Endodermal cell (in vitro differentiated cells): ENCODE results near the gene ZBTB25. TPM values are rescaled to one million over a fixed set of nuclear protein-coding genes. Genes with fewer than 3 reads are reported as not detected.
A peak's percentile ranks its signal among the peaks of the same experiment; 100 is the strongest.

Experiments
- DNase-seq: peaks from one replicate; pipeline ENCODE4 v3.0.0-alpha.2; 2017
- H3K27ac ChIP-seq: 2 replicates; pipeline ENCODE4 v1.5.1; 2013; ENCODE audit warnings: mild to moderate bottlenecking, low read depth, low read length, moderate library complexity
- H3K27me3 ChIP-seq: 2 replicates; pipeline ENCODE4 v1.6.1; 2013; ENCODE audit warnings: mild to moderate bottlenecking, low read length, moderate library complexity; ENCODE audit not compliant: insufficient read depth, control insufficient read depth, poor library complexity, severe bottlenecking
- H3K36me3 ChIP-seq: 2 replicates; pipeline ENCODE4 v1.7.0; 2013; ENCODE audit warnings: mild to moderate bottlenecking, low read length, moderate library complexity; ENCODE audit not compliant: control insufficient read depth, insufficient read depth
- H3K4me1 ChIP-seq: one replicate; pipeline ENCODE4 v1.7.0; 2013; ENCODE audit warnings: low read length; ENCODE audit not compliant: control insufficient read depth, insufficient read depth
- H3K4me3 ChIP-seq: 2 replicates; pipeline ENCODE4 v1.5.1; 2013; ENCODE audit warnings: mild to moderate bottlenecking, low read length, moderate library complexity
- H3K9ac ChIP-seq: 2 replicates; pipeline ENCODE4 v1.6.1; 2013; ENCODE audit warnings: mild to moderate bottlenecking, low read length, moderate library complexity; ENCODE audit not compliant: poor library complexity, severe bottlenecking; ENCODE audit errors: extremely low read depth
- H3K9me3 ChIP-seq: 2 replicates; pipeline ENCODE4 v1.6.1; 2013; ENCODE audit warnings: mild to moderate bottlenecking, low read length, moderate library complexity; ENCODE audit not compliant: control insufficient read depth
- H3K27ac Mint-ChIP-seq: 2 replicates; pipeline ENCODE4 v1.8.0; 2020; ENCODE audit warnings: mixed read lengths
- H3K27me3 Mint-ChIP-seq: 2 replicates; pipeline ENCODE4 v1.8.0; 2021; ENCODE audit warnings: mild to moderate bottlenecking, mixed read lengths; ENCODE audit not compliant: insufficient read depth
- H3K36me3 Mint-ChIP-seq: 2 replicates; pipeline ENCODE4 v1.8.0; 2020; ENCODE audit warnings: low read depth, mixed read lengths
- H3K4me1 Mint-ChIP-seq: 2 replicates; pipeline ENCODE4 v1.8.0; 2020; ENCODE audit warnings: mixed read lengths
- H3K4me3 Mint-ChIP-seq: 2 replicates; pipeline ENCODE4 v1.8.0; 2020; ENCODE audit warnings: mild to moderate bottlenecking, moderate library complexity, mixed read lengths
- H3K9me3 Mint-ChIP-seq: 2 replicates; pipeline ENCODE4 v1.8.0; 2020; ENCODE audit warnings: mild to moderate bottlenecking, mixed read lengths
- WGBS, 2 experiments: methylation state at CpG; one replicate each; pipeline versions ENCODE4 v1.1.5 to v1.1.7; 2013; ENCODE audit warnings: missing lambda C conversion rate in 2 of 2, mixed read lengths in 1 of 2; ENCODE audit not compliant: insufficient coverage in 1 of 2, insufficient read length in 1 of 2; 5-methylcytosine and 5-hydroxymethylcytosine counted together
- total RNA-seq, 2 donors: library from RNA; stranded (reverse); fragmentation: NEBNext Ultra II Directional in 1 of 2; extraction: Animal tissue kit (Norgen Biotek cat#: 25700) in 1 of 2; gene quantifications; 2 replicates in 1 of 2; 3 replicates in 1 of 2; pipeline ENCODE4 v1.2.1, GENCODE V29; 2021
- TF ChIP-seq, protein P1 (sequence below): fragments of 200-600 bp; sonication (generic); conservative IDR thresholded peaks from 2 replicates; pipeline ENCODE4 v1.5.0; 2021; ENCODE audit warnings: antibody characterized with exemption, mild to moderate bottlenecking

Gene ZBTB25
- total RNA-seq, 2 donors from 2014 or later: 14.0 to 17.0 TPM

DNA sequence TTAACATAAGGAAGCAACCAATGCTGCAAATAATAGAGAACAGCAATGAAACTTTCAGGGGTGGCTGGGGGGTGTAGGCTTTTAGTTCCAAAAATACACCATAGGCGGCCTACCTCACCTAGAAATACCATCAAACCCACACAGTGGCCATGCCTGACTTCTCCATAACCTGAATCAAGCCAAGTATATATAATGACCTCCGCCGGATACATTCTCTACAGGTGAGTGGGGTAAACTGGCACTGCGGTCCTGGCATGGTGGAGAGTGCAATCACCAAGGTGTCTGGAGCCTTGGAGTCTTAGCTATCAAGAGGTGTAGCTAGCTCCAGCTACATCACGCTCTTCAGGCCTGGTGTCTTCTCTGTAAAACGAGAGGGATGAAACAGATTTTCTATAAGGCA, 1.2 kb downstream of the ZBTB25 start:
- TF ChIP-seq, protein P1, sequence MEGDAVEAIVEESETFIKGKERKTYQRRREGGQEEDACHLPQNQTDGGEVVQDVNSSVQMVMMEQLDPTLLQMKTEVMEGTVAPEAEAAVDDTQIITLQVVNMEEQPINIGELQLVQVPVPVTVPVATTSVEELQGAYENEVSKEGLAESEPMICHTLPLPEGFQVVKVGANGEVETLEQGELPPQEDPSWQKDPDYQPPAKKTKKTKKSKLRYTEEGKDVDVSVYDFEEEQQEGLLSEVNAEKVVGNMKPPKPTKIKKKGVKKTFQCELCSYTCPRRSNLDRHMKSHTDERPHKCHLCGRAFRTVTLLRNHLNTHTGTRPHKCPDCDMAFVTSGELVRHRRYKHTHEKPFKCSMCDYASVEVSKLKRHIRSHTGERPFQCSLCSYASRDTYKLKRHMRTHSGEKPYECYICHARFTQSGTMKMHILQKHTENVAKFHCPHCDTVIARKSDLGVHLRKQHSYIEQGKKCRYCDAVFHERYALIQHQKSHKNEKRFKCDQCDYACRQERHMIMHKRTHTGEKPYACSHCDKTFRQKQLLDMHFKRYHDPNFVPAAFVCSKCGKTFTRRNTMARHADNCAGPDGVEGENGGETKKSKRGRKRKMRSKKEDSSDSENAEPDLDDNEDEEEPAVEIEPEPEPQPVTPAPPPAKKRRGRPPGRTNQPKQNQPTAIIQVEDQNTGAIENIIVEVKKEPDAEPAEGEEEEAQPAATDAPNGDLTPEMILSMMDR: no peak
- peak overlapping the region; percentile 91 for H3K27ac Mint-ChIP-seq
- peak overlapping the region; percentile 80 for H3K4me3 Mint-ChIP-seq
- H3K36me3 ChIP-seq: peaks cover 3% of the 10 kb centered on the region
- H3K4me1 ChIP-seq: peaks cover 19% of the 10 kb centered on the region
- DNase-seq: no peak
- no peak overlapping the region for H3K27ac ChIP-seq
- no peaks in the 10 kb centered on the region for H3K9me3 Mint-ChIP-seq
- H3K9me3 ChIP-seq: no peaks in the 10 kb centered on the region
- H3K9ac ChIP-seq: peak overlapping the region; percentile 73
- H3K4me3 ChIP-seq: peak overlapping the region; percentile 93
- no peaks in the 10 kb centered on the region for H3K27me3 ChIP-seq
- 75 to 79% methylated on average over 5 to 6 of the region's 6 CpGs for WGBS, 2 experiments
- H3K4me1 Mint-ChIP-seq: peaks cover 41% of the 10 kb centered on the region
- H3K27me3 Mint-ChIP-seq: no peaks in the 10 kb centered on the region
- H3K36me3 Mint-ChIP-seq: peaks cover 17% of the 10 kb centered on the region

DNA sequence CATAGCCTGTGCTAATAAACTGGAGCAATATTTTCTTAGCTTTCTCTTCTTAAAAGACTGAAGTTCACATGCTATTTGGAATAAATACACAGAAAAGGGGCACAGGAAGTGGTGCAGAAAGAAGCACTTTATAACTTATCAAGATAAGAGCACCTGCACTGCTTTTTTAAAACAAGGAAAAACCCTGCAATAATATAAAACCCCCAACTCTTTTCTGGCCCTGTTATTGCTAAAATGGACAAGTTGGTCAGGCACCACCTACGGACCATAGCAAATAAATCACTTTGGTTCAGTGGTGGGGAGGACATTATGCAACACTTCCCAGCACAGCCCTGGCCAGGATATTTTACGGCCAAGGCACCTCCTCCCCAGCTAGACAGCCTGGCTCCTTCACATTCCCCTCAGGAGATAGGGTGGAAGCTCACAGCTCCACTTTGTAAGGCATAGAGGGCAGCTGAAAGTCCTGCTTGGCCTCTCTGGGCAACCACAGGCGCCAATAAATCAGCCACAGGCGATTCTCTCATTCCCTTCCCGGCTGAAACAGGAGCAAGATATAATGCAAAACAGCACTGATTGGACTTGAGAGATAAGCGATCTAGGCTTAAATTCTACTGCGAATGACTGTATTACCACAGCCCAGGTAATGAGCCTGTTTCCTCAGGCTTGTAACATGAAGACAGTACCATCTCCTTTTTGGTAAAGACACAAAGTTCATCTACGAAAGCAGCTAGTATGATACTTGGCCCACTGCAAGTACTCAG, 2.0 kb downstream of the ZBTB25 start:
- Mint-ChIP-seq H3K27ac (no peak overlapping the region), H3K4me3 (peak overlapping the region; percentile 29), H3K36me3 (peaks cover 18% of the 10 kb centered on the region), H3K27me3 (no peaks in the 10 kb centered on the region), H3K4me1 (peaks cover 32% of the 10 kb centered on the region), H3K9me3 (no peaks in the 10 kb centered on the region)
- Histone ChIP-seq H3K4me1 (peaks cover 12% of the 10 kb centered on the region), H3K27ac (no peak overlapping the region), H3K9ac (no peak overlapping the region), H3K27me3 (no peaks in the 10 kb centered on the region), H3K36me3 (peaks cover 3% of the 10 kb centered on the region), H3K9me3 (no peaks in the 10 kb centered on the region), H3K4me3 (peak overlapping the region; percentile 93)
- TF ChIP-seq, protein P1: peak; percentile 24
- 78 to 88% methylated on average over 7 to 8 of the region's 8 CpGs for WGBS, 2 experiments
- no peak for DNase-seq

DNA sequence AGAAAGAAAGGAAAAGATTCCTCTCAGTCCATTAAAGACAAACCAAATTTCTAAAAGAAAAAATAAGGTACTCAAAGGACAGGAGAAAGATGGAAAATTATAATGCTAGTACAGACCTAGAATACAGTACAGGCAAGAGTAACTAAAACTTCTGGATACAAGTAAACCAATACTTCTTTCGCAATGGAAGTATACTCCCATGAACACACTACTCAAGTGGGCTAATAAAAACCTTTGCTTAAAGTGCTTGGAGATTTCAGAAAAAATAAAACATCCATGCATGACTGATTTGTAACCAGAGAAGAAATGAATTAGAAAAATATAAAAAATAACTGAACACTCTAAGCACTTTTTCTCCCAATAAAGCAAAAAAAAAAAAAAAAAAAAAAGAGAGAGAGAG, 3.5 kb downstream of the ZBTB25 start:
- 100% methylated on average over 1 of the region's 1 CpG; no CpG with 5 or more reads in 1 of the 2 experiments for WGBS, 2 experiments
- no peak overlapping the region for H3K27ac ChIP-seq

More for the DNA sequence above, 3.5 kb downstream of the ZBTB25 start:
- Histone ChIP-seq H3K36me3 (peaks cover 4% of the 10 kb centered on the region), H3K4me1 (peaks cover 12% of the 10 kb centered on the region), H3K27me3 (no peaks in the 10 kb centered on the region), H3K4me3 (no peak overlapping the region), H3K9ac (no peak overlapping the region), H3K9me3 (no peaks in the 10 kb centered on the region)
- Mint-ChIP-seq H3K36me3 (peaks cover 22% of the 10 kb centered on the region), H3K9me3 (no peaks in the 10 kb centered on the region), H3K4me3 (no peak overlapping the region), H3K27me3 (no peaks in the 10 kb centered on the region), H3K27ac (no peak overlapping the region), H3K4me1 (peaks cover 23% of the 10 kb centered on the region)
- TF ChIP-seq, protein P1: no peak
- DNase-seq: no peak
